HG03558 (cell line): Measurements from ENCODE around the gene FAM237B.

Source experiments
- ATAC-seq: cut with Tn5 transposase; IDR thresholded peaks from one replicate; pipeline ENCODE4 v1.9.1; 2021; ENCODE audit warnings: moderate number of reproducible peaks; ENCODE audit not compliant: unreplicated experiment; ENCODE audit errors: extremely low read depth

The FAM237B gene

GRCh38 chr7:90298145-90299038 is 22.7 kb downstream of the FAM237B start:
- ATAC-seq = peak; percentile 70

GRCh38 chr7:90290244-90291113 is 30.6 kb downstream of the FAM237B start:
- ATAC-seq = no peak

- no peak for ATAC-seq
These were observed 33.0 kb downstream of the FAM237B start for GRCh38 chr7:90288154-90288553.

- ATAC-seq = no peak
These were observed 44.9 kb downstream of the FAM237B start for GRCh38 chr7:90276033-90276728.

GRCh38 chr7:90274161-90274560 is 46.9 kb downstream of the FAM237B start:
- no peak for ATAC-seq

GRCh38 chr7:90272242-90272641 is 48.9 kb downstream of the FAM237B start:
- ATAC-seq = no peak

GRCh38 chr7:90271753-90272152 is 49.4 kb downstream of the FAM237B start:
- ATAC-seq = no peak

- ATAC-seq = no peak
These were observed 50.5 kb downstream of the FAM237B start for GRCh38 chr7:90270431-90271178.

GRCh38 chr7:90269163-90269562 is 51.9 kb downstream of the FAM237B start:
- ATAC-seq = no peak

- no peak for ATAC-seq
These were observed 53.7 kb downstream of the FAM237B start for GRCh38 chr7:90267263-90267858.

GRCh38 chr7:90266808-90267207 is 54.3 kb downstream of the FAM237B start:
- ATAC-seq = no peak
